SK-N-SH treated with all-trans-retinoic acid at 6 μM for 48 hours (cell line): ENCODE results near the gene SLPI.

ENCODE experiments used
- OSR1 ChIP-seq: fragments of 250-450 bp; sonication (Bioruptor Pico); IDR thresholded peaks from 2 replicates; pipeline ENCODE4 v1.8.0; 2022; ENCODE audit warnings: moderate library complexity, mild to moderate bottlenecking, inconsistent platforms
- PATZ1 ChIP-seq: fragments of 250-450 bp; sonication (Bioruptor Pico); IDR thresholded peaks from 2 replicates; pipeline ENCODE4 v1.8.0; 2020; ENCODE audit warnings: mild to moderate bottlenecking, moderate library complexity, borderline replicate concordance
- PPARA ChIP-seq: fragments of 250-450 bp; sonication (Bioruptor Pico); IDR thresholded peaks from 2 replicates; pipeline ENCODE4 v1.5.0; 2020; ENCODE audit warnings: mild to moderate bottlenecking, borderline replicate concordance
- RARB ChIP-seq: fragments of 250-450 bp; sonication (Bioruptor Pico); IDR thresholded peaks from 2 replicates; pipeline ENCODE4 v1.8.0; 2021; ENCODE audit warnings: mild to moderate bottlenecking, moderate library complexity
- TOX ChIP-seq: fragments of 250-450 bp; sonication (Bioruptor Pico); IDR thresholded peaks from 2 replicates; pipeline ENCODE4 v1.8.0; 2021; ENCODE audit warnings: mild to moderate bottlenecking, moderate library complexity, borderline replicate concordance
- TSHZ2 ChIP-seq: fragments of 250-450 bp; sonication (Bioruptor Pico); IDR thresholded peaks from 2 replicates; pipeline ENCODE4 v1.5.0; 2020; ENCODE audit warnings: mild to moderate bottlenecking, moderate library complexity
- ZFP30 ChIP-seq: fragments of 450-650 bp; formaldehyde crosslinking; IDR thresholded peaks from 2 replicates; pipeline ENCODE4 v1.5.0; 2022; ENCODE audit warnings: mild to moderate bottlenecking, moderate library complexity
- ZNF8 ChIP-seq: fragments of 450-650 bp; formaldehyde crosslinking; IDR thresholded peaks from 2 replicates; pipeline ENCODE4 v1.5.0; 2020; ENCODE audit warnings: mild to moderate bottlenecking, moderate library complexity
- TF ChIP-seq, protein P1 (sequence below): fragments of 250-450 bp; sonication (Bioruptor Pico); IDR thresholded peaks from 2 replicates; pipeline ENCODE4 v1.5.1; 2020; ENCODE audit warnings: low read depth, mild to moderate bottlenecking, moderate library complexity

- TF ChIP-seq RARB (CRISPR knock-in tag) (no peak), PATZ1 (CRISPR knock-in tag) (no peak), ZFP30 (CRISPR knock-in tag) (no peak), PPARA (no peak), TOX (no peak), ZNF8 (no peak), TSHZ2 (no peak), OSR1 (CRISPR knock-in tag) (no peak)
- TF ChIP-seq, protein P1, sequence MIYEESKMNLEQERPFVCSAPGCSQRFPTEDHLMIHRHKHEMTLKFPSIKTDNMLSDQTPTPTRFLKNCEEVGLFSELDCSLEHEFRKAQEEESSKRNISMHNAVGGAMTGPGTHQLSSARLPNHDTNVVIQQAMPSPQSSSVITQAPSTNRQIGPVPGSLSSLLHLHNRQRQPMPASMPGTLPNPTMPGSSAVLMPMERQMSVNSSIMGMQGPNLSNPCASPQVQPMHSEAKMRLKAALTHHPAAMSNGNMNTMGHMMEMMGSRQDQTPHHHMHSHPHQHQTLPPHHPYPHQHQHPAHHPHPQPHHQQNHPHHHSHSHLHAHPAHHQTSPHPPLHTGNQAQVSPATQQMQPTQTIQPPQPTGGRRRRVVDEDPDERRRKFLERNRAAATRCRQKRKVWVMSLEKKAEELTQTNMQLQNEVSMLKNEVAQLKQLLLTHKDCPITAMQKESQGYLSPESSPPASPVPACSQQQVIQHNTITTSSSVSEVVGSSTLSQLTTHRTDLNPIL, result no peak
These were observed 42.5 kb downstream of the SLPI start for GRCh38 chr20:45211569-45212474.
